MCF 10A (cell line): Measurements from ENCODE around the gene SOBP. TPM values are rescaled to one million over a fixed set of nuclear protein-coding genes. Genes with fewer than 3 reads are reported as not detected.

Experiments
- BruUV-seq: library from RNA; stranded (reverse); fragments of 400-500 nt; replicated peaks from 2 replicates; lab custom pipeline; 2021; lab: Mats Ljungman, UMichigan
- CTCF ChIA-PET: fragments of 300-600 bp; sonication (Branson Sonifier 250); formaldehyde crosslinking; extraction: SDS; loops from one replicate; lab custom pipeline; 2021; ENCODE audit warnings: antibody characterized with exemption, inconsistent platforms; lab: Yijun Ruan, JAX
- POLR2A ChIA-PET: fragments of 300-600, 350-650 bp; sonication (Branson Sonifier 250); formaldehyde crosslinking; extraction: SDS; loops from one replicate; lab custom pipeline; 2020; ENCODE audit warnings: antibody characterized with exemption, inconsistent platforms; lab: Yijun Ruan, JAX
- DNase-seq: peaks from one replicate; pipeline ENCODE4 v3.0.0-alpha.2; 2018; ENCODE audit not compliant: unreplicated experiment
- H3K27ac Mint-ChIP-seq: one replicate; pipeline ENCODE4 v1.8.0; 2022; ENCODE audit warnings: mild to moderate bottlenecking, low read depth, mixed read lengths; ENCODE audit not compliant: unreplicated experiment
- H3K27me3 Mint-ChIP-seq: one replicate; pipeline ENCODE4 v1.8.0; 2022; ENCODE audit warnings: mixed read lengths; ENCODE audit not compliant: insufficient read depth, unreplicated experiment
- H3K36me3 Mint-ChIP-seq: one replicate; pipeline ENCODE4 v1.8.0; 2022; ENCODE audit warnings: mild to moderate bottlenecking, moderate library complexity, mixed read lengths; ENCODE audit not compliant: insufficient read depth, unreplicated experiment
- H3K4me1 Mint-ChIP-seq: one replicate; pipeline ENCODE4 v1.8.0; 2022; ENCODE audit warnings: mixed read lengths; ENCODE audit not compliant: insufficient read depth, unreplicated experiment
- H3K4me3 Mint-ChIP-seq: one replicate; pipeline ENCODE4 v1.8.0; 2022; ENCODE audit warnings: mild to moderate bottlenecking, moderate library complexity, mixed read lengths; ENCODE audit not compliant: unreplicated experiment
- H3K9me3 Mint-ChIP-seq: one replicate; pipeline ENCODE4 v1.8.0; 2022; ENCODE audit warnings: mixed read lengths; ENCODE audit not compliant: unreplicated experiment
- CTCF ChIP-seq: fragments of 200-600 bp; IDR thresholded peaks from one replicate; pipeline ENCODE4 v1.8.0; 2022; ENCODE audit warnings: antibody characterized with exemption, mild to moderate bottlenecking; ENCODE audit not compliant: unreplicated experiment
- intact Hi-C: fragments of 100-400 bp; cut with micrococcal nuclease; formaldehyde crosslinking; loops from 2 replicates; pipeline ENCODE4 v1.14.1; 2022
- total RNA-seq: library from RNA; stranded (reverse); gene quantifications from 2 replicates; pipeline ENCODE4 v1.2.3, GENCODE V29; 2022

SOBP gene
- total RNA-seq, 1 experiment from 2014 or later = 0.21 TPM

GRCh38 chr6:107632381-107633136, 142.6 kb downstream of the SOBP start:
- intact Hi-C loops = no loop called here
- Mint-ChIP-seq H3K9me3 (no peaks in the 10 kb centered on the region), H3K27me3 (peaks cover 29% of the 10 kb centered on the region), H3K36me3 (no peaks in the 10 kb centered on the region), H3K4me3 (no peak overlapping the region), H3K27ac (no peak overlapping the region), H3K4me1 (no peaks in the 10 kb centered on the region)
- BruUV-seq = no TSS peak
- ChIA-PET POLR2A (interaction anchor here (0.6 kb wide), 1 partner anchor 430 kb away, joined by 3 read pairs; no protein-coding TSS in a partner anchor), CTCF (interaction anchor here (0.8 to 1.7 kb wide), 2 partner anchors 315 to 1158 kb away, joined by 3 to 5 read pairs; no protein-coding TSS in a partner anchor)
- DNase-seq = no peak
- no peak for TF ChIP-seq CTCF

GRCh38 chr6:107633680-107634323, 143.9 kb downstream of the SOBP start:
- no TSS peak for BruUV-seq
- Mint-ChIP-seq H3K4me1 (no peaks in the 10 kb centered on the region), H3K4me3 (no peak overlapping the region), H3K27me3 (peaks cover 29% of the 10 kb centered on the region), H3K36me3 (no peaks in the 10 kb centered on the region), H3K9me3 (no peaks in the 10 kb centered on the region), H3K27ac (no peak overlapping the region)
- CTCF ChIA-PET = no interaction called here
- intact Hi-C loops = no loop called here
- no peak for DNase-seq
- TF ChIP-seq CTCF = no peak
- POLR2A ChIA-PET = no interaction called here

- no peaks in the 10 kb centered on the region for H3K36me3 Mint-ChIP-seq
- H3K27me3 Mint-ChIP-seq = peaks cover 32% of the 10 kb centered on the region
- ChIA-PET CTCF (no interaction called here), POLR2A (no interaction called here)
- no peak overlapping the region for H3K27ac Mint-ChIP-seq
- no peaks in the 10 kb centered on the region for H3K9me3 Mint-ChIP-seq
- intact Hi-C loops = no loop called here
- TF ChIP-seq CTCF = no peak
- no peak for DNase-seq
- no peak overlapping the region for H3K4me3 Mint-ChIP-seq
- BruUV-seq = no TSS peak
- H3K4me1 Mint-ChIP-seq = no peaks in the 10 kb centered on the region
Measured at GRCh38 chr6:107634324-107635056, 144.6 kb downstream of the SOBP start.

- no TSS peak for BruUV-seq
- no peak overlapping the region for H3K27ac Mint-ChIP-seq
- TF ChIP-seq CTCF = no peak
- H3K4me3 Mint-ChIP-seq = no peak overlapping the region
- H3K4me1 Mint-ChIP-seq = no peaks in the 10 kb centered on the region
- intact Hi-C loops = no loop called here
- H3K27me3 Mint-ChIP-seq = peaks cover 38% of the 10 kb centered on the region
- no peaks in the 10 kb centered on the region for H3K9me3 Mint-ChIP-seq
- ChIA-PET CTCF (no interaction called here), POLR2A (no interaction called here)
- DNase-seq = no peak
- H3K36me3 Mint-ChIP-seq = no peaks in the 10 kb centered on the region
Measured at GRCh38 chr6:107635057-107635515, 145.2 kb downstream of the SOBP start.
